Loucy (cell line): ENCODE data around the gene AMOTL1.

Experiments used
- CTCF ChIP-seq: fragments of 200-600 bp; sonication (generic); conservative IDR thresholded peaks from 2 replicates; pipeline ENCODE4 v1.5.1; 2014; ENCODE audit warnings: mild to moderate bottlenecking, antibody characterized with exemption, low read length
- EZH2phosphoT487 ChIP-seq: fragments of 200-600 bp; IDR thresholded peaks from 2 replicates; pipeline ENCODE4 v1.6.1; 2018; ENCODE audit warnings: antibody characterized with exemption, mild to moderate bottlenecking, moderate library complexity, borderline replicate concordance

- TF ChIP-seq CTCF (no peak), EZH2phosphoT487 (no peak)
Measured at GRCh38 chr11:94870422-94870821, 102.3 kb downstream of the AMOTL1 start.
